NCI-H146 treated with DMSO at 0.1 percent for 48 hours (cell line): ENCODE measurements around the gene TMEM131.
A peak's percentile ranks its signal among the peaks of the same experiment; 100 is the strongest.
"Not testable (repeated sequence)": the region's sequence is repeated elsewhere in the genome, so short reads cannot be mapped to it uniquely, and the experiment has no call there.

Experiments used
- DNase-seq: peaks from one replicate; lab custom pipeline; 2025; ENCODE audit not compliant: unreplicated experiment; lab: John Stamatoyannopoulos, UW

The TMEM131 gene

GRCh38 chr2:97995734-97996624 lies at the start of gene TMEM131:
Gene TMEM131, minus strand, starts transcription at chr2:97995948. Its CDS starts 286 bp downstream, at chr2:97995662.
- DNase-seq: peak; percentile 92

GRCh38 chr2:98044730-98045129 lies 49.0 kb upstream of the TMEM131 start:
- DNase-seq: not testable (repeated sequence)

GRCh38 chr2:98043101-98043500 lies 47.4 kb upstream of the TMEM131 start:
- DNase-seq: no peak

- DNase-seq: no peak
Measured at GRCh38 chr2:98040331-98040939, 44.7 kb upstream of the TMEM131 start.

GRCh38 chr2:98039085-98039756 lies 43.5 kb upstream of the TMEM131 start:
- no peak for DNase-seq

- no peak for DNase-seq
Measured at GRCh38 chr2:98037666-98038336, 42.1 kb upstream of the TMEM131 start.

GRCh38 chr2:98037206-98037605 lies 41.5 kb upstream of the TMEM131 start:
- DNase-seq: no peak

GRCh38 chr2:98036349-98037000 lies 40.7 kb upstream of the TMEM131 start:
- DNase-seq: no peak

- DNase-seq: no peak
Measured at GRCh38 chr2:98034745-98035144, 39.0 kb upstream of the TMEM131 start.

- DNase-seq: no peak
Measured at GRCh38 chr2:98032086-98032485, 36.3 kb upstream of the TMEM131 start.

GRCh38 chr2:98029718-98030222 lies 34.0 kb upstream of the TMEM131 start:
- DNase-seq: no peak

GRCh38 chr2:98028931-98029717 lies 33.4 kb upstream of the TMEM131 start:
- DNase-seq: no peak

GRCh38 chr2:98028101-98028561 lies 32.4 kb upstream of the TMEM131 start:
- no peak for DNase-seq

GRCh38 chr2:98027538-98027937 lies 31.8 kb upstream of the TMEM131 start:
- DNase-seq: no peak

GRCh38 chr2:98026927-98027522 lies 31.3 kb upstream of the TMEM131 start:
- no peak for DNase-seq

GRCh38 chr2:98026292-98026691 lies 30.5 kb upstream of the TMEM131 start:
- DNase-seq: no peak

- DNase-seq: no peak
Measured at GRCh38 chr2:98025481-98026037, 29.8 kb upstream of the TMEM131 start.

GRCh38 chr2:98022067-98022466 lies 26.3 kb upstream of the TMEM131 start:
- not testable (repeated sequence) for DNase-seq
